ENCODE results near the gene FGD4.

DNA sequence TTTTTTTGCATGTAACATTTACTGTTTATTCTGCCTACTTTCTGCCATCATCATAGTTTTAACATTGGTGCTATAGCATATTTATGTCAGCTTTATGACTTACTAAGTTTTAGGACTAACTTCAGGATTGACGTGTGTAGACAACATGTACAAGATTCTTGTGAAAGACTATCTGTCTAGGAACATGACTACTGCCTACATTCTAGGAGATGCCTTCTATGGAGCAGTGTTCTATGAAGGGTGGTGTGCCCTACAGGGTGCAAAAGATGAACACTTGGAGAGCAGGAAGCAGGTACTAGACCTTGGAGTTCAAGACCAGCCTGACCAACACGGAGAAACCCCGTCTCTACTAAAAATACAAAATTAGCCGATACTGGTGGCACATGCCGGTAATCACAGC is 118.6 kb downstream of the FGD4 start:
- TF ChIP-seq, protein P1, sequence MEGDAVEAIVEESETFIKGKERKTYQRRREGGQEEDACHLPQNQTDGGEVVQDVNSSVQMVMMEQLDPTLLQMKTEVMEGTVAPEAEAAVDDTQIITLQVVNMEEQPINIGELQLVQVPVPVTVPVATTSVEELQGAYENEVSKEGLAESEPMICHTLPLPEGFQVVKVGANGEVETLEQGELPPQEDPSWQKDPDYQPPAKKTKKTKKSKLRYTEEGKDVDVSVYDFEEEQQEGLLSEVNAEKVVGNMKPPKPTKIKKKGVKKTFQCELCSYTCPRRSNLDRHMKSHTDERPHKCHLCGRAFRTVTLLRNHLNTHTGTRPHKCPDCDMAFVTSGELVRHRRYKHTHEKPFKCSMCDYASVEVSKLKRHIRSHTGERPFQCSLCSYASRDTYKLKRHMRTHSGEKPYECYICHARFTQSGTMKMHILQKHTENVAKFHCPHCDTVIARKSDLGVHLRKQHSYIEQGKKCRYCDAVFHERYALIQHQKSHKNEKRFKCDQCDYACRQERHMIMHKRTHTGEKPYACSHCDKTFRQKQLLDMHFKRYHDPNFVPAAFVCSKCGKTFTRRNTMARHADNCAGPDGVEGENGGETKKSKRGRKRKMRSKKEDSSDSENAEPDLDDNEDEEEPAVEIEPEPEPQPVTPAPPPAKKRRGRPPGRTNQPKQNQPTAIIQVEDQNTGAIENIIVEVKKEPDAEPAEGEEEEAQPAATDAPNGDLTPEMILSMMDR (IDR thresholded peaks at IDR 0.05), result no peak
- TF ChIP-seq POLR2A (IDR thresholded peaks at IDR 0.05) (no peak), EP300 (IDR thresholded peaks at IDR 0.05) (no peak), POLR2AphosphoS5 (IDR thresholded peaks at IDR 0.05) (no peak)
